ENCODE data around the gene ALDH3B1.

ALDH3B1 gene

DNA sequence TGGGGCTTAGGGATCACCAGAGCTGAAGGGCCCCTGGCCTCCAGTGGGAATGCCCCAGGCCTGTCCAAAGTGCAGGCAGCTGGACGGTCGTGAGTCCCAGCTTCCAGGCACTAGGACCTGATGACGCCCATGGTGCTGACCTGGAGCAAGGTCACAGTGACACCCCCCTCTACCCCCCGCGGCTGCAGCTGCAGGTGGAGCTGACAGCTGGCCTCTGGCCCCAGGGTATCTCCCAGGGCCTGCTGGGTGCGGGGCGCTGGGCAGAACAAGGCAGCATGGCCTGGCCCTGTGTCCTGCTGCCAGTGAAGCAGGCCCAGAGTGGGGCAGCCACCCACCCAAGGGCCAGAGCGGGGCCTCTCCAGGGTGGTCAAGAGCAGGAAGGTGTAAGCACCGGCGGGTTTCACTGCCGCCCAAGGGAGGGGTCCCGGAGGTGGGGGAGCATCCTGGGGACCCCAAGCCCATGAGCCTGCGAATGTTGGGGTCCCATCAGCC lies 28.1 kb downstream of the ALDH3B1 start:
- Histone ChIP-seq H3K27me3 (ENCODE audit: low read depth, low read length) (no peaks in the 10 kb centered on the region), H3K4me3 (ENCODE audit: low read length) (peak overlapping the region; percentile 81), H4K20me1 (ENCODE audit: insufficient read depth, low read length) (no peaks in the 10 kb centered on the region; the same call in 1 of the 2 replicates), H3K79me2 (ENCODE audit: low read length) (peaks cover 45% of the 10 kb centered on the region), H3K9me3 (ENCODE audit: insufficient read depth, low read length) (no peaks in the 10 kb centered on the region), H3K4me1 (ENCODE audit: low read length) (peaks cover 20% of the 10 kb centered on the region), H3K27ac (ENCODE audit: low read length) (peak overlapping the region; percentile 90), H3K36me3 (replicated peaks; ENCODE audit: low read depth, low read length) (peaks cover 29% of the 10 kb centered on the region), H3K4me2 (ENCODE audit: low read length) (peak overlapping the region; percentile 97), H2AFZ (ENCODE audit: low read depth, low read length) (no peak overlapping the region), H3K9ac (ENCODE audit: low read length) (peak overlapping the region; percentile 96)
- no peak for TF ChIP-seq CTCF (IDR thresholded peaks at IDR 0.05; ENCODE audit: low read depth, low read length)
- no peak for TF ChIP-seq EZH2phosphoT487 (IDR thresholded peaks at IDR 0.05; ENCODE audit: low read depth)

GRCh38 chr11:68038718-68039525 lies 28.8 kb downstream of the ALDH3B1 start, which contains the start of gene TCIRG1:
Gene TCIRG1, plus strand, starts transcription at chr11:68039025. Its CDS starts 2,247 bp downstream, at chr11:68041272.
- peak within 1 kb of the TSS; percentile 96 for H3K9ac ChIP-seq (ENCODE audit: low read length)
- peaks cover 23% of the 10 kb centered on the region for H3K36me3 ChIP-seq (replicated peaks; ENCODE audit: low read depth, low read length)
- H3K79me2 ChIP-seq (ENCODE audit: low read length): peaks cover 45% of the 10 kb centered on the region
- no peaks in the 10 kb centered on the region for H3K9me3 ChIP-seq (ENCODE audit: insufficient read depth, low read length)
- H4K20me1 ChIP-seq (ENCODE audit: insufficient read depth, low read length): no peaks in the 10 kb centered on the region; the same call in 1 of the 2 replicates
- peaks cover 20% of the 10 kb centered on the region for H3K4me1 ChIP-seq (ENCODE audit: low read length)
- H3K27ac ChIP-seq (ENCODE audit: low read length): peak within 1 kb of the TSS; percentile 90
- no peaks in the 10 kb centered on the region for H3K27me3 ChIP-seq (ENCODE audit: low read depth, low read length)
- H3K4me3 ChIP-seq (ENCODE audit: low read length): peak within 1 kb of the TSS; percentile 81
- no peak for TF ChIP-seq EZH2phosphoT487 (IDR thresholded peaks at IDR 0.05; ENCODE audit: low read depth)
- TF ChIP-seq CTCF (IDR thresholded peaks at IDR 0.05; ENCODE audit: low read depth, low read length): no peak
- H2AFZ ChIP-seq (ENCODE audit: low read depth, low read length): no peak within 1 kb of the TSS
- H3K4me2 ChIP-seq (ENCODE audit: low read length): peak within 1 kb of the TSS; percentile 97

GRCh38 chr11:68039526-68040086 lies 29.5 kb downstream of the ALDH3B1 start:
- H3K79me2 ChIP-seq (ENCODE audit: low read length): peaks cover 45% of the 10 kb centered on the region
- no peak for TF ChIP-seq EZH2phosphoT487 (IDR thresholded peaks at IDR 0.05; ENCODE audit: low read depth)
- no peak for TF ChIP-seq CTCF (IDR thresholded peaks at IDR 0.05; ENCODE audit: low read depth, low read length)
- H3K27ac ChIP-seq (ENCODE audit: low read length): peak overlapping the region; percentile 90
- H3K4me3 ChIP-seq (ENCODE audit: low read length): peak overlapping the region; percentile 81
- H3K27me3 ChIP-seq (ENCODE audit: low read depth, low read length): no peaks in the 10 kb centered on the region
- H3K9ac ChIP-seq (ENCODE audit: low read length): peak overlapping the region; percentile 96
- peaks cover 20% of the 10 kb centered on the region for H3K4me1 ChIP-seq (ENCODE audit: low read length)
- H4K20me1 ChIP-seq (ENCODE audit: insufficient read depth, low read length): no peaks in the 10 kb centered on the region; the same call in 1 of the 2 replicates
- H3K36me3 ChIP-seq (replicated peaks; ENCODE audit: low read depth, low read length): peaks cover 23% of the 10 kb centered on the region
- peak overlapping the region; percentile 97 for H3K4me2 ChIP-seq (ENCODE audit: low read length)
- no peak overlapping the region for H2AFZ ChIP-seq (ENCODE audit: low read depth, low read length)
- no peaks in the 10 kb centered on the region for H3K9me3 ChIP-seq (ENCODE audit: insufficient read depth, low read length)
